Sigmoid colon (tissue), 4 donors: ENCODE measurements around the gene BNIP5.

Source experiments
- CTCF ChIP-seq, 4 experiments: fragments of 450-650 bp in 3 of 4; fragments of 200-600 bp in 1 of 4; IDR thresholded peaks; one replicate each; pipeline ENCODE4 v1.5.1; 2016 to 2019; ENCODE audit warnings: antibody characterized with exemption in 4 of 4, mild to moderate bottlenecking in 3 of 4, moderate library complexity in 2 of 4
- POLR2AphosphoS5 ChIP-seq, 4 donors: sonication (generic); formaldehyde crosslinking; IDR thresholded peaks; one replicate each; pipeline ENCODE4 v1.6.1; 2017; ENCODE audit warnings: antibody characterized with exemption in 4 of 4

DNA sequence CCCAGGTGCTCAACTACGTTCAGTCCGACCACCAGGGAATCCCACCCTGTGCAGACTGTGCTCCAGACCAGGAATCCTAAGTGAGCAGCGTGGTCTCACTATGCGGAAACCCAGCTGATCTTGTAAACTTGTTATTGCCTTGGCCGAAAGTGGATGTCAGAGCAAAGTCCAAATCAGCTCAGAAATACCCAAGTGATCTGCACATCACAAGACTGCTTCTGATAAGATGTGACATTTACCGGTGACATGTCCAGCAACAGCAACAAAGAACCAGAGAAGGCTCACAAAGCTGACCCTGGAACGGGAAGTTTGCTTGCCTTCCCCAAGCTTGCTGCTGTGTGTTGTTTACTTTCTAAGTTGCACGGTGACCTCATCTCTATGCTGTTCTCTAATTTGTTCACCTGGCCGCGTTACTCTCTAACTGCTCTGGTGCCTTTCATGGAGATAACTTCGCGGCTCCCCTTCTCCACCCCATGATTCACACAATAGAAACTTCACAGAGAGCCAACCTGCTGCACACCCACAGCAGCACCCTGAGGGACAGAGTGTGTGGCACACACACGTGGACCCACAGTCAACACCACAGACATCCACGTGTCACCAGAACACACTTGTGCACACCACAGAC, 1.7 kb downstream of the BNIP5 start:
- TF ChIP-seq CTCF (IDR thresholded peaks at IDR 0.05) (no peak), POLR2AphosphoS5 (IDR thresholded peaks at IDR 0.05) (no peak)
